OCI-M1 (cell line): ENCODE data around the gene SLITRK4.

ENCODE experiments used
- DNase-seq: peaks from one replicate; lab custom pipeline; 2025; lab: John Stamatoyannopoulos, UW

Gene SLITRK4, protein sequence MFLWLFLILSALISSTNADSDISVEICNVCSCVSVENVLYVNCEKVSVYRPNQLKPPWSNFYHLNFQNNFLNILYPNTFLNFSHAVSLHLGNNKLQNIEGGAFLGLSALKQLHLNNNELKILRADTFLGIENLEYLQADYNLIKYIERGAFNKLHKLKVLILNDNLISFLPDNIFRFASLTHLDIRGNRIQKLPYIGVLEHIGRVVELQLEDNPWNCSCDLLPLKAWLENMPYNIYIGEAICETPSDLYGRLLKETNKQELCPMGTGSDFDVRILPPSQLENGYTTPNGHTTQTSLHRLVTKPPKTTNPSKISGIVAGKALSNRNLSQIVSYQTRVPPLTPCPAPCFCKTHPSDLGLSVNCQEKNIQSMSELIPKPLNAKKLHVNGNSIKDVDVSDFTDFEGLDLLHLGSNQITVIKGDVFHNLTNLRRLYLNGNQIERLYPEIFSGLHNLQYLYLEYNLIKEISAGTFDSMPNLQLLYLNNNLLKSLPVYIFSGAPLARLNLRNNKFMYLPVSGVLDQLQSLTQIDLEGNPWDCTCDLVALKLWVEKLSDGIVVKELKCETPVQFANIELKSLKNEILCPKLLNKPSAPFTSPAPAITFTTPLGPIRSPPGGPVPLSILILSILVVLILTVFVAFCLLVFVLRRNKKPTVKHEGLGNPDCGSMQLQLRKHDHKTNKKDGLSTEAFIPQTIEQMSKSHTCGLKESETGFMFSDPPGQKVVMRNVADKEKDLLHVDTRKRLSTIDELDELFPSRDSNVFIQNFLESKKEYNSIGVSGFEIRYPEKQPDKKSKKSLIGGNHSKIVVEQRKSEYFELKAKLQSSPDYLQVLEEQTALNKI

DNA sequence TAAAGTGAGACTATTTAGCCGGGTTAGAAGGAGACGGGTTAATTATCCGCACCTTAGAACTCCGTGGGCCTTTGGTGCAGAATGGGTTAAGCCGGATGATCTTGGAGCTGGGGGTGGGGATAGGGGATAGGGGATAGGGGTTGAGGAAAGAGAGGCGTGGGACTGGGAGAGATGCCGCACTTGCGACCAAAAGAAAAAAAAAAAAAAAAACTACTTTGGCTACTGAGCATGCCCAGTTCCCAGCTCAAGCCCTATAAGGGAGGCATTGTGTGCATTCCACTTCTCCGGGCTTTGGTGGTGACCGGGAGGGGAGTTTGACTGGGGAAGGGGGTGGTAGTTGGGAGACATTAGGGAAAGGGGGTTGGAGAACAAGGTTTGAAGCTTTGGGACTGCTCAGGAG is at the start of gene SLITRK4:
TSS of gene SLITRK4 (minus strand) at position 187 of the 400 bp plus-strand sequence. CDS start 4,993 bp downstream, outside the sequence.
- no peak for DNase-seq

DNA sequence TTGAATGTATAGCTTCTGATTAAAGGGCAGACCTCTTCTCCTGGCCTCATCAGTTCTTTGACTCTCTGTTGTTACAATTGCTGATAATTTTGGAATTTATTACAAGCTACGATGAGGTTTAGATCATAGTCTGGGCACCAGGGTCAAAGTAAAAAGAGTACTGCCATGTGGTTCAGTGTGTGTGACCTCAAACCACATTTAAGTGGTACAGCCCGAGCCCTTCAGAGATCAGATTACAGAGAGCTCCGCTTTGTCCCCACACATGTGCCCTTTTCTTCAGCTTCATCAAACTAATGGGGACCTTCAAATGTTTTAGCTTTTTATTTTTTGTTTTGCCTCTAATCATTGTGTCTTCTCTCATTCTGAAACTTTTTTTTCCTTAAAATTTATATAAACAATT is 47.6 kb upstream of the SLITRK4 start:
- peak; percentile 4 for DNase-seq

DNA sequence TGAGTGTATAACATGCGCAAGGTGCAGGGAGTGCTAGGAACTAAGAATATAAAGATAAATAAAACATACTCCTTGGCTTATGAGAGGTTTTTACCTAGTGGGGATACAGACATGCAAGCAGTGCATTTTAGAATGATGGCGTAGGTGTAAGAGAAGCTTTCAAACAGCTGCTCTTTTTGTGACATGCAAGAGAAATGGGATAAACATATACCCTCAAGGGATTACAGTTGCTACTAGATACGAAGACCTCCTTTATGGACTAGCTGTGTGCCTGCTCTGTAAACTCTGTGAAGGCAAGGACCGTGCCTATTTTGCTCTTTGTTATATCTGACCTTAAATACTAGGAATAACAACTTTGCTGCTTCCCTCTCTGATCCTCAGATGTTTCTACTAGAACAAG is 39.0 kb upstream of the SLITRK4 start:
- DNase-seq: no peak

DNA sequence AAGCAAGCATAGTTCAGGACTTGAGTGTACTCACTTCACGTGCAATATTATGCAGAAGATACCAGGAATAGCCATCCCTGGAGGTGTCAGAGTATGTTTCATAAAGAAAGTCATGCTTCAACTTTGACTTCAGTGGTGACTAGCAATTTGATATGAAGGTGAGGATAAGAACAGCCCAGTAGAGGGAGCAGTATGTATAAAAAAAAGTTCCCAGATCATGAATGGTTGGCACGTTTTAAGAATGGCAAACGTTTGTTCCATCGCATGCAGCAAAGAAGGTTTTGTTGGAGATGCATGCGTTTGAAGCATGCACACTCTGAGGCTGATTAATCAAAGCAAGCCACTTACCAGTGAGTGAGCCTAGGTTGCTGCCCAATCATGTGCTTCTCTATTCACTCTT is 33.5 kb upstream of the SLITRK4 start:
- peak; percentile 37 for DNase-seq

DNA sequence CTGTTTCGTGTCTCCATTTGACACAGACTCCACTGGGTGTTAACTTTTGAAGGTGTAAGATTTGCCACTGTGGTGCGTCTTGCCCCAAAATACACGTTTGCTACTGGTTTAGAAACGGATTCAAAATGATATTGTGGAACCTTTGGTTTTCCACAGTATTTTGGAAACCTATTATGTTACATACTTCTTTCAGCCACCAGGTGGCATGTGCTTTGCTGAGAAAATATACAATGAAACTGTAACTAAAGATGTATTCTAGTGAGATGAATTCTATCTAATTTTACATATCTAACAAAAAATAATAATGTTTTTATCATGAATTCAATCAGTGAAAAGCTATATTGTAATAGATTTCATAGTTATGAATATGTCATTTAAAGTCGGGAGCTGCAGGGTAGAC is 28.4 kb upstream of the SLITRK4 start:
- DNase-seq: peak; percentile 51

DNA sequence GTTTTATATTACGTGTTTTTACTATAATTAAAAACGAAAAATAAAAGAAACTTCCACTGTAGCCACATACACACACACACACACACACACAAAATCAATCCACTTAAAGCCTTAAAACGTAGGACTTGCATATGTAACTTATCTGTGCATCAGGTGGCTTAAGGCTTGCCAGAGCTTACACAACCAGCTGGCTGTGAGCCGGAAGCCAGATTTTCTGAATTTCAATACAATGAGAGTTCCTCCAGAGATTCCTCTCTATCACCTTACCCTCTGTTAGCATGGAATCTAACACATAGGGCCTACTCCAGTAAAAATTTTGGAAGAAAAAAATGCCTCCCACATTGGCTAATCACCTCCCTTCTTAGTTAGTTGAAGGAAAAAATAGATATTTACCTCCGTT is 27.9 kb upstream of the SLITRK4 start:
- no peak for DNase-seq

DNA sequence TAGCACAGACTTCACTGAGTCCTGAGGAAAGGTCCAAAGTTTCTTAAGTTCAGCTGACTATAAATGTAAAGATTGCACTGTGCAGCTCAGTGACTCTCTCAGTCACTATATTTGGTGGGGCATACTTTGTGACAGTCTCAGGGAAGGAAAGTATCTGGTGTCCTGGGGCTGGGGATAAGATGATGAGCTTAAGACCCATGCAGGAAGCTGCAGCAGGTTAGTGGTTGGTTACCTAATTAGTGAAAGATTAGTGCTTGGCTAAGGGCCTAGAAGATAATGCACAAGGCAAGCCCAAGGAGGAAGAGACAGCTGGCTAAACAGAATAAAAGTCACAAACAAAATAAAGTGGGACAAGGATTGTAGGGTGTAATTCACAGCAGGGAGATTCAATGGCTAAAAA is 25.4 kb upstream of the SLITRK4 start:
- DNase-seq: no peak

DNA sequence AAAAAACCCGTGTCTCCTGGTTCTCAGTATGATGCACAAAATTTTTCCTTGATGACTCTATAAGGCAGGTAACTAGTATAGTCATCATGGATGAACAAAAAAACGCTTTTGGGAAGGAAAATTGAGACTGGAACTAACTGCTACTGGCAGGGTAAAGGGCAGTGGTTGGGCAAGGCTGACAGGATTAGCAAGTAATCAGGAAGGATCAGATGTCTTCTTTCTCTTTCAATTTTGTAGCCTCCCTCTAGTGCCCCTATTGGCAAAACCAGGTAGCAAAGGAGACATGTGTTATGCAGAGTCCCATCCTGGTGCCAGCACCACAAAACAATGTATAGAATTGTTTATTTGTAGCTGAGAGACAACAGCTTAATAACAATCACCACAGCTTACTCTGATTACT is 12.8 kb upstream of the SLITRK4 start:
- peak; percentile 86 for DNase-seq

DNA sequence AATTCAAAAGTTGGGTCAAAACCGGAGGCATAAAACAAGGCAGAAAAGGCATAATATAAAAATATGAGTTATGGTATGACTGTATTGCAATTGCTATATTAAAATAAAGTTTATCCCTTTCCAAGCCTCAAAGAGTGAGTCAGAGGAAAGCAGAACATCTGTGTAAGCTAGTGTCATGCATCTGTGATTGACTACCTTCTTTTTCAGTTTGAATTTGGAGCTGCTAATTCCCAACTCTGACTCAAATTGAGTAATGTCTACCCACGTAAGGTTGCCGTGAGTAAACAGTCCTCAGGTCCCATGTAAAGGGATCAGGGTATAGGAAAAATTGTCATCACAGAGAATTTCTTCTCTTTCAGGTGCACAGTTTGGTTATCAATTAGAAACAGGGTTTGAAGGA is 6.5 kb upstream of the SLITRK4 start:
- DNase-seq: no peak

DNA sequence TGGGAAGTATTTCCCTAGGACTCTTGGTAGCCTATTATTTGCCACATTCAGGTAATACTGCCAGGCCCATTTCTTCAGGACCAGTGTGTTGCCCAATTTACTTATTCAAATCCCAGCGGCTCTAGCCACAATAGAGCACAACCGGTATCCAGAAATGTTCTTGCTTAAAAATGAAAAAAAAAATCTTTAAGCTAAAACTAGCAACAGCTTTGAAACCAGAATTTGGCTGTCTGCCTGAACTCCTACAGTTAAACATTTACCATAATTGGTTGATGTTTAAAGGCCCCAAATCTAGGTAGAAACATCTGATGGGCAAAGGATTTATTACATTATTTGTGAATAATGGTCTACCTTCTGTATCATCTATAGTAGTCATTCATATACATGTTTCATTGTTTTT is 930 bp upstream of the SLITRK4 start:
- no peak for DNase-seq

DNA sequence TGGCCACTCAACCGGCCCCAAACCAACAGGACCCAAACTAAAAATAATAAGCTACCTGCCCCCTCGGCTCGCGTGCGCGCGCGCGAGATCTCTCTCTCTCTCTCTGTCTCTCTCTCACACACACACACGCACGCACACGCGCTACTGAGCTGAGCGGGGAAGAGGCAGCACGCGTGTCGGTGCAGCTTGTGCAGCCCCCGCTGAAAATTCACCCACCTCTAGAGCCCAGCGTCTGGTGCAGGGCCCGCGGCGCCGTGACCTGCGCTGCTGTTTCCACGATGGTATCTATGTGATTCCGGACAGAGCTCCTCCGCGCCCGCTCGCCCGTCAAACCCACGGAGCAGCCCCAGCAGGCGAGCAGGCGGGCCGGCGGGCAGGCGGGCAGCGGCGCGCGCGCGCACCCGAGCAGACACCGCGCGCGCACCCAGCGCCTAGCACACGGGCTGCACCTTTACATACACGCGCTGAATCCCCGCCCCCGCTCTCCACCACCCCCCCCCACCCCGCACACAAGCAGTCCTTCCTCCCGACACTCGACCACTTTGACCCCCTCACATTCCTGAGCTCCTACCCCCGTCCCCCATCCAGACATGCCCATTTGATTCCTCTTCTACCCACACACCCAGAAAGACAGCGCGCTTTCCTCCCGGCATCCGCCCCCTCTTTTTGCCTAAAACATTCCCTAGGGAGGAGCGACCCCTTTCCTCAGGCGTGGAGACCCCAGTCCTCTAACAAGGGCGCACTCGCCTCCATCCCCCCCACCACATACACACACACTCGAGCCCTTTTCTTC is 1.0 kb downstream of the SLITRK4 start:
- no peak for DNase-seq

DNA sequence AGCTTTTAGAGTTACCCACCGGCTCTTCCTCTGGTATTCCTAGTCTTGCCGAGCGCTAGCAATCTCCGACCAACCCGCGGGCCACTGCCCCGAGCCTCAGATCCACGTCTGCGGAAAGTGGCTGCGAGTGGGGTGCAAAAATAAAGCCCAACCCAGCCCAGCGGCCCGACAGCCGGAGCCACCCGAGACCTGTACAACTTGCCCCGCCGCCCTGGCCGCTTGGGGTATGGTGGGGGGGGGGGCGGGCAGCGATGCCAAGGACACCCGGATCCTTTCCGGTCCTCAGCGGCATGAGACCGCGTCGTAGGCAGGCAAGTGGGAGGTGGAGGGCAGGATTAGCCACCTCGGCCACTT is 1.6 kb downstream of the SLITRK4 start:
- no peak for DNase-seq

DNA sequence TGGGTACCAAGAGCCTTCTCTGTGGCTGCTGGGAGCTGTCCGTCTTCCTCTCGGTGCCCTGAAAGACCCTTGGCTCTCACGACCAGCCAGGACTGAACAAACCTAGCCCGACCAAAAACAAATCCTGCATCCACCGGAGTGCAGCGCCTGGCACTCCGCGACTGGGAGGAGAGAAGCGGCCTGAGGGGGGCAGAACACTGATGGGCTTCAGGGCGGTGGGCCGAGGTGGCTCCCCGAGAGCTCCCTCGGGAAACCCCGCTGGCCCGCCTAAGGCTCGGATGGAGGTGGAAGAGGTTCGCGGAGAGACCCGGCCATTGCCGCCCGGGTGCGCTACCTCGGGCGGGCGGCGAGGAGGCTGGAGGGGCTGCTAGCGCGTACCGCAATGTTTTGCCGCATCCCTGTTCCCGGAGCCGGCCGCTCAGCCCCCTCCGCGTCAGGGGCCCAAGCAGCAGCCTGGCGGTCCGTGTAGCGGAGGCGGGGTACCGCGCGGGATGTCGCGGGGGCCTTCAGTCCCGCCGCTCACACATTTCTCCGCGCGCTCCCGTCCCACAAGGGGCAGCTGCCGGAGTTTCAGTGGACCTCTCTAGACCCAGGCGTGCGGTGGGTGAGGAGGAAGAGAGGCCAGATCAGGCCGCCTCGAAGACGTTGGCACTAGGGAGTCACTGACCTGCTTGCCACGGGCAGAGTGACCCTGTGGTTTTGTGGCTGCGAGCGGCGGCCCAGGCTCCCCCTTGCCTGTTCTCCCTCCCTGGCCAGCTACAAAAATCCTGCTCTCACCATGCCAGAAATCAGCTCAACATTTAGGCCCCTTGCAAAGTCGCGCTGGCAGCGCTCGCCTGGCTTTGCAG is 2.2 kb downstream of the SLITRK4 start:
- no peak for DNase-seq

DNA sequence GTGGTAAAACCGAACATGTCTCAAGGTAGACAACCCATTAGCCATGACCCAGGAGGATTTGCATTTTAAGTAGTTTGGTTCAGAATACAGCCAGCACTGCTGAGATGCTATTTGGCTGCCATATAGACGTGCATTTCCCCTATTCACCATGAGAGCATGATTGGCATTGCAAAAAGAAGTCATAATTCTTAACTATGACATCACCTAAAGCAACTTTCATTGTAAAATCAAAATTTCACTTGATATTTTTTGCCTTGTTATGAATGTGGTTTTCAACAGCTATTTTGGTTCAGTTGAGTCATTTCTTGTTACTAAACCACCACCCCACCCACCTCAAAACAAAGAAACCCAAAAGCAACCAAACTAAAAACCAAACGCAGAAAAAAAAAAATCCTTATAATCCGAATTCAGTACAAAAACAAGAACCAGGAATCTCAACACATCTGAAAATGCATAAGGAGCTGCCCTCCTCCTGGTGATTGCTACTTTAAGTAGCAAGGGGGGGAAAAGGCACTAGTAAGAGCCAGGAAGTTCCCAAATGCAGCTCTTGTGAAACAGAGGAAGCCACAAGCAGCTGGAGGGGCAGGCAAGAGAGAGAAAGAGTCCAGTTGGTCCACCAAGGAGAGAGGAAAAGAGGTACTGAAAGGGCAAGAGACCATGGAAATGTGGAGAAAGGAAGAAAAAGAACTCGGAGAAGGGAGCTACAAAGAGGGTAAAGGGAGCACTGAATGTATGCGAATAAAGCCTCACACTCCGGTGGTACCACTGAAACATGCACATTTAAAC is 3.1 kb downstream of the SLITRK4 start:
- peak; percentile 1 for DNase-seq

DNA sequence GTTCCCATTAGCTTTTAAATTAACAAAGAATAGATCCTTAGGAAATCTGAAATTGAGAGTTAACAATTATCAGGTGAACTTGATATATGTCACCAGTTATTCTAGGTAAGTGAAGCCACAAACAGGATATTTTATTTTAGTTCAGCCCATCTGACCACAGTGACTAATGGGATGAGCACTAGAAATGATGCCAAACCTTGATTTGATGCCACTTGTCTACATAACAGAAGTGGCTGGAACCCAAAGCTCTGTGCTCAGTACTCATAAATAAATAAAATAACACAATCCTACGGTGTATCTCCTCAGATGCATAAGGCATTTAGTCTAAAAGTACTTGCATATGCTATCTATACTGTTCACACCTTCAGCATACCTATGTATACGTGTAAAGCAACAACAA is 12.2 kb downstream of the SLITRK4 start:
- DNase-seq: no peak

DNA sequence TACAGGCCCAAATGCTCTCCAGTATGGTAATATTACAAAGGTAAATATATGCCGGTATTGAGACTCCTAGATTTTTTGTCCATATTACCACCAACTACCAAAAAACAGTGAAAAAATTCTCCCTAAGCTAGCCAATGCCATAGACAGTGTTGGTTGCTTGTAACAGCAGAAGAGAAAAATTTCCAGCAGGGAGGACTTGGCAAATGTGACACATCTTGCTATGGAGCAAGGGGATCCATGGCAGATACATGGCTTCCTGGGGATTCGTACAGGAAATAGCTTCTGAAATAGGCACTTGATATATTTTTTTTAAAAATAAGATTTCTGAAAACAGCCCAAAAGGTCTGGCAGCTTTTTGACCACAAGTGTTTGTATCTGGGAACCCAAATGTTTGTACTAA is 14.6 kb downstream of the SLITRK4 start:
- DNase-seq: no peak

DNA sequence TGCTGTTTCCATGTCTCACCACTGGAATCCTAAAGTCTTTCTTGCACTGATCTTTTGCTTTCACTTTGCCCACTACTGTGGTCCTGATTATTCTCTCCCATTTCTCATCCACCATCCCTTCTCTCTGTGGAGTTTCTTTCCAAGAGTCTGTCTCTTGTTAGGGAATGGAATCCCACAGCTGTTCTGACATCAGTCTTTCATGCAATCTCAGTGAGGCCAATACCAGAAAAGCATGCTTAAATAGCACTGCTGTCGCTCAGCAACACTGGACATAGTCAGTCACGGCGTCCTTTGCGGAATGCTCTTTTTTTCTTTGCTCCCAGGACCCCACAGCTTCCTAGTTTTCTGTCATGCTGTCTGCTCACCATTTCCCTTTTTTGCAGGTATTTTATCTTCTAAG is 20.1 kb downstream of the SLITRK4 start:
- DNase-seq: peak; percentile 2

DNA sequence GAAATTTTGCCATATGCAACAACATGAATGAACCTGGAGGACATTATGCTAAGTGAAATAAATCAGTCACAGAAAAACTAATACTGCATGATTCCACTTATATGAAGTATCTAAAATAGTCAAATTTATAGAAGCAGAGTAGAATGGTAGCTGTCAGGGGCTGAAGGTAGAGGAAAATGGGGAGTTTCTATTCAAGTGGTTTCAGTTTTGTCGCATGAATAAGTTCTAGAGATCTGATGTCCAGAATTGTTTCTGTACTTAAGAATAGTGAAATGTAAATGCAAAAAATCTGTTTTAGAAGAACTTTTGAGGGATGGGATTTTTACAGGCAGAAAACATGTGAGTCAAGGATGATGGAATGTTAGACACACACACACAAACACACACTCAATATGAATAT is 34.1 kb downstream of the SLITRK4 start:
- DNase-seq: no peak

DNA sequence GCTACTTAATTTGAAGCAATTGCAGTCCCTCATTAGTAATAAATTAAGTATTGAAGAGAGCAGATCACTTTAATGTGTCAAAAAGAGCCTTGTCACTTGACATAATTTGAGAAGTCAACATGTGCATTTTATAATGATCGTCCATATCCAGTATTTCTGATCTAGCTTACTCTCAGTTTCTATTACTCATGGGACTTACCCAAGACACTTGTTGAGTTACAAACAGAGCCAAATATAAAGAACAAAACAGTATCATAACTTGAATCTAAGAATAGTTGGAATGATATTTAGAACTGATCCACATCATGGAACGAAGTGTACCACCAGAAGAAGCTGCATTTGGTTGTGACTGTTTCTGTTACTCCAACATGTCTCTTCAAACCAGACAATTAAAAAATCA is 54.7 kb downstream of the SLITRK4 start:
- no peak for DNase-seq

DNA sequence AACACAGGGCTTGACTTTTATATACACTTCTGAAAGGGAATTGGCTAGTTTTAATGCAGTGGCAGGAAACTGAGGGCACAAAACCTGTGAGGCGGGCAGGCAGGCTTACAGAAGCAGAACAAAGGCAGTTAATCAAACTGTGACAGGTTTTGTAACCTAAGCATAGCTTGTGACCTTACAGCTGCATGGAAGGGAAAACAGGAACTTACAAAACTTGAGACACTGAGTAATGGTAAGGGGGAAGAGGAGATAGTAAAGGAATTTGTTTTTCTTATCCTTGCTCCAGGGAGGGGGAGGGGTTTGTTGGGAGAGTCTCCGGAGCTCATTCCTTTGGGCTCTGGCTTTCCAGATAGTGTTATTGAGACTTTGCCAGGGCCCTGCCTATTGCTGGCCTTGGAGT is 55.6 kb downstream of the SLITRK4 start:
- DNase-seq: peak; percentile 49
